ENCODE results near the gene SMARCA2. TPM values are rescaled to one million over a fixed set of nuclear protein-coding genes. Genes with fewer than 3 reads are reported as not detected.

SMARCA2 gene
- total and polyA plus RNA-seq, 8 donors: 20.5 to 242 (median 78.5) TPM

GRCh38 chr9:2190939-2191608 lies 175.9 kb downstream of the SMARCA2 start:
- WGBS, 5 donors: 91 to 96% (median 93%) methylated on average over 14 of the region's 14 CpGs
- Histone ChIP-seq H3K36me3 (peaks cover 15 to 99% (median 89%) of the 10 kb centered on the region in 4 donors), H3K4me3 (no peak overlapping the region), H3K4me1 (no peaks in the 10 kb centered on the region), H3K9me3 (no peaks in the 10 kb centered on the region), H3K27me3 (no peaks in the 10 kb centered on the region), H3K27ac (no peak overlapping the region)
- DNase-seq: no peak
- intact Hi-C loops (cut with DNase I; ENCODE audit: low total_unique reads): no loop called here
- no peak for TF ChIP-seq POLR2AphosphoS5 (IDR thresholded peaks at IDR 0.05)
- TF ChIP-seq, protein P1, sequence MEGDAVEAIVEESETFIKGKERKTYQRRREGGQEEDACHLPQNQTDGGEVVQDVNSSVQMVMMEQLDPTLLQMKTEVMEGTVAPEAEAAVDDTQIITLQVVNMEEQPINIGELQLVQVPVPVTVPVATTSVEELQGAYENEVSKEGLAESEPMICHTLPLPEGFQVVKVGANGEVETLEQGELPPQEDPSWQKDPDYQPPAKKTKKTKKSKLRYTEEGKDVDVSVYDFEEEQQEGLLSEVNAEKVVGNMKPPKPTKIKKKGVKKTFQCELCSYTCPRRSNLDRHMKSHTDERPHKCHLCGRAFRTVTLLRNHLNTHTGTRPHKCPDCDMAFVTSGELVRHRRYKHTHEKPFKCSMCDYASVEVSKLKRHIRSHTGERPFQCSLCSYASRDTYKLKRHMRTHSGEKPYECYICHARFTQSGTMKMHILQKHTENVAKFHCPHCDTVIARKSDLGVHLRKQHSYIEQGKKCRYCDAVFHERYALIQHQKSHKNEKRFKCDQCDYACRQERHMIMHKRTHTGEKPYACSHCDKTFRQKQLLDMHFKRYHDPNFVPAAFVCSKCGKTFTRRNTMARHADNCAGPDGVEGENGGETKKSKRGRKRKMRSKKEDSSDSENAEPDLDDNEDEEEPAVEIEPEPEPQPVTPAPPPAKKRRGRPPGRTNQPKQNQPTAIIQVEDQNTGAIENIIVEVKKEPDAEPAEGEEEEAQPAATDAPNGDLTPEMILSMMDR (IDR thresholded peaks at IDR 0.05): no peak

- no peak overlapping the region for H3K27ac ChIP-seq
- DNase-seq: no peak
- 66 to 85% (median 80%) methylated on average over 4 of the region's 4 CpGs for WGBS, 5 donors
- H3K27me3 ChIP-seq: no peaks in the 10 kb centered on the region
- H3K4me1 ChIP-seq: no peaks in the 10 kb centered on the region
- intact Hi-C loops (cut with DNase I; ENCODE audit: low total_unique reads): no loop called here
- TF ChIP-seq EP300 (IDR thresholded peaks at IDR 0.05) (no peak), POLR2A (IDR thresholded peaks at IDR 0.05) (no peak), POLR2AphosphoS5 (IDR thresholded peaks at IDR 0.05) (no peak)
- TF ChIP-seq, protein P1 (IDR thresholded peaks at IDR 0.05): no peak
- H3K36me3 ChIP-seq: peaks cover 10 to 98% (median 88%) of the 10 kb centered on the region in 4 donors
- no peaks in the 10 kb centered on the region for H3K9me3 ChIP-seq
- H3K4me3 ChIP-seq: no peak overlapping the region
Measured at GRCh38 chr9:2191609-2191972, 176.4 kb downstream of the SMARCA2 start.

DNA sequence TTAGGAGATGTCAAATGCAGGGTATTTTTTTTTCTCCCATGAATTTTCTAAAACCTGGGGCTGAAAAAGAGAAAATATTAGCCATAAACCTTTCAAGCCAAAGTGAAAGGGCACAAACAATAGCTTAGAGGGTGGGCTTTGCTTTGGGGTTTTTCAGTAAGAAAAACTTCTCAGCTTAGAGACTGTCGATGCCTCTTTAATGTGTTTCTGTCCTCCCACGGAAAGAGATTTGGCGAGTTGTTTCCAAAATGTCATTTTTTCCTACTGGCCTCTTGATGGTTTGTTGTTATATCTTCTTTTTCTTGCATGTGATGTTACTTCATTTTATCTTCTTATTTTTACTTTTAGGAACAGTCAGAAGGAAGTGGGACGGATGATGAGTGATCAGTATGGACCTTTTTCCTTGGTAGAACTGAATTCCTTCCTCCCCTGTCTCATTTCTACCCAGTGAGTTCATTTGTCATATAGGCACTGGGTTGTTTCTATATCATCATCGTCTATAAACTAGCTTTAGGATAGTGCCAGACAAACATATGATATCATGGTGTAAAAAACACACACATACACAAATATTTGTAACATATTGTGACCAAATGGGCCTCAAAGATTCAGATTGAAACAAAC lies 177.3 kb downstream of the SMARCA2 start:
- Histone ChIP-seq H3K4me3 (no peak overlapping the region), H3K27me3 (no peaks in the 10 kb centered on the region), H3K9me3 (no peaks in the 10 kb centered on the region), H3K36me3 (peaks cover 7 to 89% (median 79%) of the 10 kb centered on the region in 4 donors), H3K4me1 (no peaks in the 10 kb centered on the region), H3K27ac (no peak overlapping the region)
- WGBS, 5 donors: 80 to 90% (median 87%) methylated on average over 5 of the region's 5 CpGs
- no peak for DNase-seq
- no peak for TF ChIP-seq EP300 (IDR thresholded peaks at IDR 0.05)
- TF ChIP-seq POLR2AphosphoS5 (IDR thresholded peaks at IDR 0.05): no peak
- TF ChIP-seq, protein P1 (IDR thresholded peaks at IDR 0.05): no peak
- intact Hi-C loops (cut with DNase I; ENCODE audit: low total_unique reads): no loop called here

DNA sequence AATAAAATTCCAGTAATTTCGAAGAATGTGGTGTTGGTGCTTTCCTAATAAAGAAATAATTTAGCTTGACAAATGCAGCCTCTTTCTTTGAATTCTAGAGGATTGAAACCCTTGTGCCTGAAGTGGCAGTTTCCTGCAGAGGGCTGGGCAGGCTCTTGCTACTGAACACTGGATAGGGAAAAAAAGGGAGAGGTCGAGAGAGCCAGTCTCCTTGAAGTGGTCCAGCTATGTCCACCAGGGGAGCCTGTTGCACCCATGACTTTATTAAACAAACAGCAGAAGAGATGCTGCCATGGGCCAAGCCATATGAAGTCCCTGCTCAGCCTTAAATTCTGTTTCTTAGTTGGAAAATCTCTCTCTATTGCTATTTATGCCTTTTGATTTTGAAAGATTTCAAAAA lies 178.4 kb downstream of the SMARCA2 start:
- intact Hi-C loops (cut with DNase I; ENCODE audit: low total_unique reads): no loop called here
- H3K4me3 ChIP-seq: no peak overlapping the region
- no peaks in the 10 kb centered on the region for H3K4me1 ChIP-seq
- DNase-seq: no peak
- whole genome bisulfite sequencing, 5 donors: 78 to 88% (median 85%) methylated on average over 2 of the region's 2 CpGs
- H3K9me3 ChIP-seq: no peaks in the 10 kb centered on the region
- H3K27ac ChIP-seq: no peak overlapping the region
- H3K27me3 ChIP-seq: no peaks in the 10 kb centered on the region
- TF ChIP-seq POLR2AphosphoS5 (IDR thresholded peaks at IDR 0.05): no peak
- TF ChIP-seq, protein P1 (IDR thresholded peaks at IDR 0.05): no peak
- H3K36me3 ChIP-seq: peaks cover 7 to 79% (median 71%) of the 10 kb centered on the region in 4 donors
